LNCAP (cell line): ENCODE results near the gene PROSER2.

Experiments
- CTCF ChIP-seq: fragments of 450-650 bp; IDR thresholded peaks from 2 replicates; pipeline ENCODE4 v1.5.1; 2017; ENCODE audit warnings: mild to moderate bottlenecking

The PROSER2 gene

GRCh38 chr10:11861811-11862428 lies 38.8 kb downstream of the PROSER2 start:
- TF ChIP-seq CTCF, result no peak

- TF ChIP-seq CTCF, result no peak
Observed at GRCh38 chr10:11863353-11864109, 40.4 kb downstream of the PROSER2 start.

- no peak for TF ChIP-seq CTCF
Observed at GRCh38 chr10:11864727-11865126, 41.6 kb downstream of the PROSER2 start.

GRCh38 chr10:11865561-11865960 lies 42.4 kb downstream of the PROSER2 start:
- TF ChIP-seq CTCF, result no peak

GRCh38 chr10:11866199-11866925 lies 43.2 kb downstream of the PROSER2 start:
- TF ChIP-seq CTCF, result no peak

GRCh38 chr10:11869219-11869618 lies 46.1 kb downstream of the PROSER2 start:
- no peak for TF ChIP-seq CTCF

- TF ChIP-seq CTCF, result no peak
Observed at GRCh38 chr10:11869743-11870460, 46.7 kb downstream of the PROSER2 start.
